HepG2 (cell line): ENCODE measurements around the gene PTEN. TPM values are rescaled to one million over a fixed set of nuclear protein-coding genes. Genes with fewer than 3 reads are reported as not detected.

ENCODE experiments used
- ATAC-seq: fragments of 200-7000 bp; cut with Tn5 transposase; 3 replicates; pipeline ENCODE4 v1.9.1; 2020; ENCODE audit warnings: mild to moderate bottlenecking, moderate library complexity
- BruUV-seq: library from RNA; stranded (reverse); fragments of 400-500 nt; replicated peaks from 2 replicates; lab custom pipeline; 2021; lab: Mats Ljungman, UMichigan
- CTCF ChIA-PET: fragments of 300-600 bp; formaldehyde crosslinking; extraction: SDS; loops from one replicate; lab custom pipeline; 2021; ENCODE audit warnings: low total read pairs, inconsistent platforms, low intra/inter-chr PET ratio; lab: Yijun Ruan, JAX
- POLR2A ChIA-PET: fragments of 350-600 bp; sonication (Branson Sonifier 250); formaldehyde crosslinking; loops from one replicate; lab custom pipeline; 2020; ENCODE audit warnings: antibody characterized with exemption, inconsistent platforms; lab: Yijun Ruan, JAX
- DNase-seq: peaks from one replicate; pipeline ENCODE4 v3.0.0-alpha.2; 2015; ENCODE audit warnings: low spot score
- FAIRE-seq: peaks from 3 replicates; lab custom pipeline; 2011; peaks lifted over from hg19 to GRCh38; lab: Jason Lieb, UNC
- H2AFZ ChIP-seq: one replicate; pipeline ENCODE4 v1.6.1; 2011; ENCODE audit warnings: low read length, inconsistent platforms
- H3K27ac ChIP-seq: fragments of 300-600 bp; 3 replicates; pipeline ENCODE4 v1.8.0; 2011; ENCODE audit warnings: mixed run types, mild to moderate bottlenecking, mixed read lengths, low read length, inconsistent platforms; ENCODE audit not compliant: insufficient read depth; ENCODE audit errors: extremely low read length
- H3K27me3 ChIP-seq, 2 experiments: fragments of 200-600 bp in 1 of 2; 2 replicates in 1 of 2; 3 replicates in 1 of 2; pipeline versions ENCODE4 v1.6.0 to v1.8.0; 2011; ENCODE audit warnings: low read length in 2 of 2, mild to moderate bottlenecking in 2 of 2, moderate library complexity in 2 of 2, inconsistent platforms in 1 of 2; ENCODE audit not compliant: insufficient read depth in 2 of 2, control insufficient read depth in 1 of 2
- H3K36me3 ChIP-seq, 2 experiments: fragments of 200-600 bp in 1 of 2; replicated peaks in 1 of 2; 2 replicates in 1 of 2; 3 replicates in 1 of 2; pipeline versions ENCODE4 v1.5.1 to v1.8.0; 2011; ENCODE audit warnings: low read length in 2 of 2, inconsistent platforms in 1 of 2; ENCODE audit not compliant: insufficient read depth in 2 of 2, control insufficient read depth in 1 of 2
- H3K4me1 ChIP-seq: 2 replicates; pipeline ENCODE4 v1.5.1; 2012; ENCODE audit warnings: low read length, inconsistent platforms; ENCODE audit not compliant: insufficient read depth
- H3K4me2 ChIP-seq: 2 replicates; pipeline ENCODE4 v1.6.0; 2011; ENCODE audit warnings: low read depth, low read length, inconsistent platforms
- H3K4me3 ChIP-seq, 3 experiments: fragments of 200-600 bp in 1 of 3; sonication (generic), shearing (Covaris generic) in 1 of 3; replicated peaks in 1 of 3; 2 replicates each; pipeline ENCODE4 v1.5.1; 2011 to 2016; ENCODE audit warnings: low read length in 3 of 3, inconsistent platforms in 2 of 3, low read depth in 2 of 3, mild to moderate bottlenecking in 2 of 3, control low read depth in 1 of 3, mixed read lengths in 1 of 3; ENCODE audit not compliant: insufficient read depth in 1 of 3
- H3K79me2 ChIP-seq: one replicate; pipeline ENCODE4 v1.6.1; 2011; ENCODE audit warnings: low read length, inconsistent platforms; ENCODE audit not compliant: insufficient read depth
- H3K9ac ChIP-seq: 2 replicates; pipeline ENCODE4 v1.6.0; 2011; ENCODE audit warnings: mild to moderate bottlenecking, low read depth, low read length, inconsistent platforms; ENCODE audit not compliant: insufficient read depth
- H3K9me3 ChIP-seq: 2 replicates; pipeline ENCODE4 v1.5.1; 2012; ENCODE audit warnings: mild to moderate bottlenecking, low read length
- H4K20me1 ChIP-seq: 2 replicates; pipeline ENCODE4 v1.6.0; 2011; ENCODE audit warnings: inconsistent platforms, mild to moderate bottlenecking, low read length, moderate library complexity; ENCODE audit not compliant: insufficient read depth
- AFF4 ChIP-seq: sonication (generic); formaldehyde crosslinking; IDR thresholded peaks from 2 replicates; pipeline ENCODE4 v1.4.0; 2020; ENCODE audit warnings: missing genetic modification reagents
- NBN ChIP-seq: fragments of 450-650 bp; conservative IDR thresholded peaks from 2 replicates; pipeline ENCODE4 v1.6.1; 2017
- PLSCR1 ChIP-seq: sonication (generic); formaldehyde crosslinking; IDR thresholded peaks from 2 replicates; pipeline ENCODE4 v1.5.0; 2020; ENCODE audit warnings: missing genetic modification reagents, mild to moderate bottlenecking, borderline replicate concordance
- POLR2A ChIP-seq, 2 experiments: IDR thresholded peaks; 2 replicates each; pipeline ENCODE4 v1.6.1; 2011; ENCODE audit warnings: low read depth in 2 of 2, low read length in 2 of 2, mild to moderate bottlenecking in 1 of 2, moderate library complexity in 1 of 2; ENCODE audit not compliant: insufficient read depth in 1 of 2
- POLR2AphosphoS2 ChIP-seq: IDR thresholded peaks from 2 replicates; pipeline ENCODE4 v1.6.1; 2011; ENCODE audit warnings: low read depth, low read length, improper control_type of control experiment
- ZBTB4 ChIP-seq: sonication (generic); formaldehyde crosslinking; IDR thresholded peaks from 2 replicates; pipeline ENCODE4 v1.4.0; 2020; ENCODE audit warnings: missing genetic modification reagents, mild to moderate bottlenecking, borderline replicate concordance
- ZNF646 ChIP-seq: sonication (generic); formaldehyde crosslinking; IDR thresholded peaks from 2 replicates; pipeline ENCODE4 v1.9.0; 2021; ENCODE audit warnings: mild to moderate bottlenecking, missing genetic modification reagents
- WGBS: methylation state at CpG from one replicate; pipeline ENCODE4 v1.1.6; 2017; ENCODE audit warnings: low lambda C conversion rate; 5-methylcytosine and 5-hydroxymethylcytosine counted together
- in situ Hi-C: cut with HindIII; loops from 2 replicates; pipeline ENCODE4 v1.10.0; 2017; ENCODE audit warnings: low pct_unique_long_range_greater_than_20kb; ENCODE audit not compliant: extremely low pct_ligation_motif_present
- intact Hi-C: fragments of 100-400 bp; cut with micrococcal nuclease; formaldehyde crosslinking; loops from one replicate; pipeline ENCODE4 v1.10.0; 2022; ENCODE audit not compliant: unreplicated experiment
- polyA plus RNA-seq, 8 experiments: library from polyadenylated mRNA; depleted of rRNA in 3 of 8; stranded (reverse) in 7 of 8; unstranded in 1 of 8; fragments of >200 nt; fragmentation: Illumina TruSeq in 4 of 8; extraction: Trizol in 4 of 8; gene quantifications; 2 replicates each; pipeline versions ENCODE4 v1.2.1 to v1.2.3, GENCODE V29; 2011 to 2016; ENCODE audit warnings: low read depth in 4 of 8, missing spikeins in 1 of 8, mixed read lengths in 1 of 8; ENCODE audit not compliant: insufficient read depth in 1 of 8
- total RNA-seq, 5 experiments: library from RNA; depleted of rRNA; stranded (reverse); fragments of >200 nt; fragmentation: Illumina TruSeq; extraction: Trizol; gene quantifications; 2 replicates each; pipeline ENCODE4 v1.2.3, GENCODE V29; 2016; ENCODE audit warnings: low read depth in 1 of 5

Gene PTEN
- total and polyA plus RNA-seq, 2 of the 13 experiments (the other 11 are each of a cell fraction or from before 2014, with no cell fraction given), result 30.3 to 61.3 TPM

- TF ChIP-seq ZBTB4 (no peak), AFF4 (CRISPR knock-in tag) (no peak)
These were observed 97.9 kb downstream of the PTEN start (continued) for GRCh38 chr10:87961314-87961713.

GRCh38 chr10:87966459-87966858, 103.0 kb downstream of the PTEN start:
- POLR2A ChIA-PET, result no interaction called here
- no peak for TF ChIP-seq POLR2AphosphoS2
- no peak for TF ChIP-seq PLSCR1 (CRISPR knock-in tag)
- TF ChIP-seq POLR2A (IDR thresholded peaks at IDR 0.05; ENCODE audit: insufficient read depth in 1 of 2, low read depth in 2 of 2, low read length in 2 of 2), result no peak
- no peak for TF ChIP-seq ZNF646 (CRISPR knock-in tag)
- no peak for TF ChIP-seq NBN

More at GRCh38 chr10:87966459-87966858, 103.0 kb downstream of the PTEN start:
- Histone ChIP-seq H4K20me1 (no peaks in the 10 kb centered on the region), H3K79me2 (no peaks in the 10 kb centered on the region), H3K27me3 (no peaks in the 10 kb centered on the region; a peak in 1 of 5 replicates), H3K4me1 (no peaks in the 10 kb centered on the region), H3K9me3 (no peaks in the 10 kb centered on the region), H3K4me3 (no peak overlapping the region), H3K27ac (no peak overlapping the region), H2AFZ (no peak overlapping the region), H3K9ac (no peak overlapping the region), H3K36me3 (peaks cover 2 to 6% of the 10 kb centered on the region in 2 experiments; a peak in 4 of 5 replicates), H3K4me2 (no peak overlapping the region)
- no peak for FAIRE-seq
- intact Hi-C loops (no loop called here), in situ Hi-C loops (no loop called here)
- CTCF ChIA-PET, result no interaction called here
- no peak for ATAC-seq
- no peak for DNase-seq
- no TSS peak for BruUV-seq
- WGBS, result 96% methylated on average over 2 of the region's 2 CpGs
